Sigmoid colon (tissue), 7 donors: ENCODE measurements around the gene DNAH12. TPM values are rescaled to one million over a fixed set of nuclear protein-coding genes. Genes with fewer than 3 reads are reported as not detected.
"Not testable (repeated sequence)": the region's sequence is repeated elsewhere in the genome, so short reads cannot be mapped to it uniquely, and the experiment has no call there.

Experiments used
- DNase-seq: peaks from one replicate; pipeline ENCODE4 v3.0.0-alpha.2; 2019
- H3K27ac ChIP-seq, 4 donors: fragments of 200-600 bp; sonication (generic); one replicate each; pipeline ENCODE4 v1.5.1; 2016 to 2019; ENCODE audit warnings: mild to moderate bottlenecking in 1 of 4
- H3K27me3 ChIP-seq, 3 donors: fragments of 200-600 bp; sonication (generic); one replicate each; pipeline ENCODE4 v1.5.1; 2019; ENCODE audit warnings: mild to moderate bottlenecking in 1 of 3
- H3K36me3 ChIP-seq, 4 donors: fragments of 200-600 bp; sonication (generic); one replicate each; pipeline ENCODE4 v1.5.1; 2016 to 2019
- H3K4me1 ChIP-seq, 4 donors: fragments of 200-600 bp; sonication (generic); one replicate each; pipeline ENCODE4 v1.5.1; 2017 to 2019
- H3K4me3 ChIP-seq, 4 donors: fragments of 200-600 bp; sonication (generic); one replicate each; pipeline ENCODE4 v1.5.1; 2017 to 2019; ENCODE audit warnings: mild to moderate bottlenecking in 2 of 4, moderate library complexity in 1 of 4
- H3K9me3 ChIP-seq, 4 donors: fragments of 200-600 bp in 3 of 4; sonication (generic) in 3 of 4; one replicate each; pipeline versions ENCODE4 v1.5.1 to v1.6.1; 2013 to 2019
- CTCF ChIP-seq, 4 experiments: fragments of 450-650 bp in 3 of 4; fragments of 200-600 bp in 1 of 4; IDR thresholded peaks; one replicate each; pipeline ENCODE4 v1.5.1; 2016 to 2019; ENCODE audit warnings: antibody characterized with exemption in 4 of 4, mild to moderate bottlenecking in 3 of 4, moderate library complexity in 2 of 4
- EP300 ChIP-seq, 4 donors: sonication (generic); formaldehyde crosslinking; IDR thresholded peaks; one replicate each; pipeline ENCODE4 v1.6.1; 2017; ENCODE audit warnings: antibody characterized with exemption in 4 of 4
- POLR2A ChIP-seq, 2 donors: fragments of 450-650 bp; IDR thresholded peaks; one replicate each; pipeline ENCODE4 v1.6.1; 2016; ENCODE audit warnings: antibody characterized with exemption in 2 of 2, mild to moderate bottlenecking in 2 of 2, moderate library complexity in 2 of 2
- POLR2AphosphoS5 ChIP-seq, 4 donors: sonication (generic); formaldehyde crosslinking; IDR thresholded peaks; one replicate each; pipeline ENCODE4 v1.6.1; 2017; ENCODE audit warnings: antibody characterized with exemption in 4 of 4
- WGBS, 2 donors: extraction: QIAGEN DNeasy Blood & Tissue Kit; methylation state at CpG; one replicate each; pipeline ENCODE4 v1.1.7; 2013; 5-methylcytosine and 5-hydroxymethylcytosine counted together
- intact Hi-C: fragments of 100-400 bp; cut with DNase I; formaldehyde crosslinking; loops from one replicate; pipeline ENCODE4 v1.15.1; 2023
- polyA plus RNA-seq, 3 donors: library from polyadenylated mRNA; stranded (reverse); fragments of 200-250 nt; gene quantifications; one replicate each; pipeline ENCODE4 v1.2.3, GENCODE V29; 2013
- total RNA-seq, 4 donors: library from RNA; depleted of rRNA; stranded (reverse); fragments of >200 nt; gene quantifications; one replicate each; pipeline ENCODE4 v1.1.0, GENCODE V29; 2016
- donor health status: healthy with polysubstance abuse.
- donor health status: Bipolar disorder and iron deficiency.
- donor health status: healthy.

DNAH12 gene
- total and polyA plus RNA-seq, 7 donors: 0.16 to 0.28 (median 0.27) TPM; not detected in 4

- no peaks in the 10 kb centered on the region for H3K9me3 ChIP-seq
- TF ChIP-seq POLR2AphosphoS5 (IDR thresholded peaks at IDR 0.05) (no peak), CTCF (IDR thresholded peaks at IDR 0.05) (no peak)
- DNase-seq: no peak
- no peaks in the 10 kb centered on the region for H3K36me3 ChIP-seq
- H3K4me3 ChIP-seq: no peak overlapping the region
- H3K27ac ChIP-seq: no peak overlapping the region
- intact Hi-C loops: no loop called here
- H3K4me1 ChIP-seq: no peaks in the 10 kb centered on the region
- WGBS, 2 donors: 64 to 86% methylated on average over 14 of the region's 14 CpGs
- no peaks in the 10 kb centered on the region for H3K27me3 ChIP-seq
Measured at GRCh38 chr3:57451150-57451846, 92.8 kb downstream of the DNAH12 start.

- 90 to 93% methylated on average over 30 to 32 of the region's 33 CpGs for WGBS, 2 donors
- H3K27me3 ChIP-seq, DNase-seq, H3K4me3 ChIP-seq, H3K9me3 ChIP-seq, H3K27ac ChIP-seq, intact Hi-C loops, H3K36me3 ChIP-seq, H3K4me1 ChIP-seq: not testable (repeated sequence)
Measured at GRCh38 chr3:57449276-57449847, 94.8 kb downstream of the DNAH12 start.

- H3K27ac ChIP-seq, H3K9me3 ChIP-seq, DNase-seq, H3K27me3 ChIP-seq, H3K36me3 ChIP-seq, H3K4me3 ChIP-seq, H3K4me1 ChIP-seq, intact Hi-C loops: not testable (repeated sequence)
- 89 to 91% methylated on average over 5 of the region's 5 CpGs for WGBS, 2 donors
Measured at GRCh38 chr3:57448489-57448888, 95.7 kb downstream of the DNAH12 start.

- Histone ChIP-seq H3K36me3 (no peaks in the 10 kb centered on the region), H3K4me3 (no peak overlapping the region), H3K4me1 (no peaks in the 10 kb centered on the region), H3K27ac (no peak overlapping the region), H3K27me3 (no peaks in the 10 kb centered on the region), H3K9me3 (no peaks in the 10 kb centered on the region)
- TF ChIP-seq POLR2AphosphoS5 (IDR thresholded peaks at IDR 0.05) (no peak), CTCF (IDR thresholded peaks at IDR 0.05) (no peak), EP300 (IDR thresholded peaks at IDR 0.05) (no peak), POLR2A (IDR thresholded peaks at IDR 0.05) (no peak)
- intact Hi-C loops: no loop called here
- DNase-seq: no peak
- WGBS, 2 donors: 60 to 85% methylated on average over 1 of the region's 1 CpG
Measured at GRCh38 chr3:57446318-57446841, 97.8 kb downstream of the DNAH12 start.

- no peaks in the 10 kb centered on the region for H3K9me3 ChIP-seq
- no peak overlapping the region for H3K4me3 ChIP-seq
- H3K36me3 ChIP-seq: no peaks in the 10 kb centered on the region
- H3K4me1 ChIP-seq: no peaks in the 10 kb centered on the region
- no peak overlapping the region for H3K27ac ChIP-seq
- WGBS, 2 donors: 28 to 76% methylated on average over 5 of the region's 5 CpGs
- intact Hi-C loops: no loop called here
- DNase-seq: no peak
- TF ChIP-seq EP300 (IDR thresholded peaks at IDR 0.05): no peak
- TF ChIP-seq POLR2A (IDR thresholded peaks at IDR 0.05): no peak
- no peak for TF ChIP-seq CTCF (IDR thresholded peaks at IDR 0.05)
- no peak for TF ChIP-seq POLR2AphosphoS5 (IDR thresholded peaks at IDR 0.05)
- H3K27me3 ChIP-seq: no peaks in the 10 kb centered on the region
Measured at GRCh38 chr3:57444469-57444868, 99.7 kb downstream of the DNAH12 start.

GRCh38 chr3:57440144-57440543, 104.0 kb downstream of the DNAH12 start:
- H3K9me3 ChIP-seq, H3K4me3 ChIP-seq, H3K36me3 ChIP-seq, DNase-seq, H3K27ac ChIP-seq, intact Hi-C loops, H3K4me1 ChIP-seq, H3K27me3 ChIP-seq: not testable (repeated sequence)

- intact Hi-C loops, H3K4me1 ChIP-seq, H3K9me3 ChIP-seq, H3K27me3 ChIP-seq, H3K4me3 ChIP-seq, DNase-seq, H3K36me3 ChIP-seq, H3K27ac ChIP-seq: not testable (repeated sequence)
- WGBS, 2 donors: 77 to 78% methylated on average over 7 of the region's 7 CpGs
Measured at GRCh38 chr3:57438460-57438859, 105.7 kb downstream of the DNAH12 start.
